A673 (cell line): ENCODE results near the gene CLEC16A. TPM values are rescaled to one million over a fixed set of nuclear protein-coding genes. Genes with fewer than 3 reads are reported as not detected.

Experiments
- BruUV-seq: library from RNA; stranded (reverse); fragments of 400-500 nt; replicated peaks from 2 replicates; lab custom pipeline; 2021; lab: Mats Ljungman, UMichigan
- CTCF ChIA-PET: fragments of 300-600 bp; sonication (Branson Sonifier 250); formaldehyde crosslinking; loops from one replicate; lab custom pipeline; 2022; ENCODE audit warnings: antibody characterized with exemption; lab: Charles Lee
- POLR2A ChIA-PET: fragments of 300-600 bp; sonication (Branson Sonifier 250); formaldehyde crosslinking; loops from one replicate; lab custom pipeline; 2022; ENCODE audit warnings: antibody characterized with exemption; ENCODE audit not compliant: low non-redundant PET; lab: Charles Lee
- DNase-seq: peaks from one replicate; pipeline ENCODE4 v3.0.0-alpha.2; 2015; ENCODE audit warnings: low spot score
- H3K27ac ChIP-seq: fragments of 200-600 bp; sonication (generic); 2 replicates; pipeline ENCODE4 v1.5.1; 2016; ENCODE audit warnings: mixed run types, low read depth, mild to moderate bottlenecking, mixed read lengths, antibody characterized with exemption, low read length; ENCODE audit not compliant: poor library complexity, severe bottlenecking
- H3K27me3 ChIP-seq: fragments of 200-600 bp; sonication (generic); replicated peaks from 2 replicates; pipeline ENCODE4 v1.6.1; 2017; ENCODE audit warnings: mixed run types, low read depth, mild to moderate bottlenecking, mixed read lengths, antibody characterized with exemption, low read length; ENCODE audit not compliant: insufficient read depth, poor library complexity
- H3K36me3 ChIP-seq: fragments of 200-600 bp; sonication (generic); 2 replicates; pipeline ENCODE4 v1.6.1; 2016; ENCODE audit warnings: mixed run types, mild to moderate bottlenecking, mixed read lengths, antibody characterized with exemption, low read length; ENCODE audit not compliant: insufficient read depth, poor library complexity, severe bottlenecking
- H3K4me1 ChIP-seq: fragments of 200-600 bp; sonication (generic); 2 replicates; pipeline ENCODE4 v1.6.1; 2017; ENCODE audit warnings: mixed run types, mild to moderate bottlenecking, mixed read lengths, antibody characterized with exemption, low read length; ENCODE audit not compliant: insufficient read depth, poor library complexity, severe bottlenecking
- H3K4me3 ChIP-seq: fragments of 200-600 bp; sonication (generic); 2 replicates; pipeline ENCODE4 v1.5.1; 2016; ENCODE audit warnings: low read depth, mixed run types, mild to moderate bottlenecking, mixed read lengths, low read length; ENCODE audit not compliant: poor library complexity, severe bottlenecking
- H3K9me3 ChIP-seq: fragments of 200-600 bp; sonication (generic); 2 replicates; pipeline ENCODE4 v1.6.1; 2016; ENCODE audit warnings: mixed run types, low read depth, mild to moderate bottlenecking, mixed read lengths, antibody characterized with exemption, low read length; ENCODE audit not compliant: poor library complexity, severe bottlenecking
- CTCF ChIP-seq: fragments of 300-800, 200-600 bp; sonication (generic); conservative IDR thresholded peaks from 2 replicates; pipeline ENCODE4 v1.5.1; 2017; ENCODE audit warnings: low read depth, mild to moderate bottlenecking, antibody characterized with exemption, low read length, moderate library complexity, mixed read lengths
- EZH2 ChIP-seq: fragments of 200-600 bp; sonication (generic); IDR thresholded peaks from 2 replicates; pipeline ENCODE4 v1.6.1; 2017; ENCODE audit warnings: borderline replicate concordance, low read depth, mild to moderate bottlenecking, mixed read lengths, antibody characterized with exemption, low read length; ENCODE audit not compliant: poor library complexity, severe bottlenecking
- intact Hi-C: fragments of 100-400 bp; cut with micrococcal nuclease; formaldehyde crosslinking; loops from one replicate; pipeline ENCODE4 v1.10.0; 2022; ENCODE audit not compliant: unreplicated experiment
- total RNA-seq: library from RNA; stranded (reverse); gene quantifications from 2 replicates; pipeline ENCODE4 v1.2.3, GENCODE V29; 2021

CLEC16A gene
- total RNA-seq, 1 experiment from 2014 or later: 23.4 TPM

DNA sequence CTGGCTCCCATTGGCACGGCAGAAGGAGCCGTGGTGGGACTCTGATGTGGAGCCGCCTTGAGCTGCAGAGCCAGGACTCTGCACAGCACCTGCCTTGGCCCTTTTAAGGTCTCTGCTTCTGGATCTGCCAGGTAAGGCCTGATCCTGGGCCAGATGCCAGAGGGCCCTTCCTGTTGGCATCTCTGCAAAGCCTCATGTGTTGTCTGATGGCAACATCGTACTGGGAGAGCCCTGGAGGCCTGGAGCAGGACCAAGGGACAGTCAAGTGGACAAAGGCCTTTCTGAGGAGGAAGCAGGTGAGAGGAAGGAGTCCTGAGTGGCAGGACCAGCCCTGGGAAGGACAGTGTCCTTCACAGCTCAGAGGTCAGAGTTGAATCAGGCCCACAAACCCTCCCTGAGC, 285.5 kb downstream of the CLEC16A start:
- CTCF ChIA-PET: no interaction called here
- intact Hi-C loops: no loop called here
- POLR2A ChIA-PET: no interaction called here

GRCh38 chr16:11231367-11231970, 287.1 kb downstream of the CLEC16A start:
- POLR2A ChIA-PET: no interaction called here
- DNase-seq: no peak
- no peaks in the 10 kb centered on the region for H3K27me3 ChIP-seq
- no peaks in the 10 kb centered on the region for H3K4me1 ChIP-seq
- intact Hi-C loops: no loop called here
- H3K36me3 ChIP-seq: no peaks in the 10 kb centered on the region
- BruUV-seq: no TSS peak
- CTCF ChIA-PET: no interaction called here
- H3K9me3 ChIP-seq: no peaks in the 10 kb centered on the region
- H3K4me3 ChIP-seq: no peak overlapping the region
- no peak overlapping the region for H3K27ac ChIP-seq
- TF ChIP-seq CTCF: no peak
- no peak for TF ChIP-seq EZH2

More for the DNA sequence above, 285.5 kb downstream of the CLEC16A start:
- Histone ChIP-seq H3K27ac (no peak overlapping the region), H3K27me3 (no peaks in the 10 kb centered on the region), H3K4me3 (no peak overlapping the region), H3K4me1 (no peaks in the 10 kb centered on the region), H3K9me3 (no peaks in the 10 kb centered on the region), H3K36me3 (no peaks in the 10 kb centered on the region)
- no TSS peak for BruUV-seq
- TF ChIP-seq CTCF (no peak), EZH2 (no peak)
- no peak for DNase-seq

Other genes with a start within 250 kb of the CLEC16A start
- gene TEKT5, start 249.6 kb upstream of the CLEC16A start, total RNA-seq: not detected in 2 replicates
- 22.9 and 25.2 TPM in 2 replicates for gene NUBP1, start 200.7 kb upstream of the CLEC16A start, total RNA-seq
- gene TVP23A, start 125.8 kb upstream of the CLEC16A start, total RNA-seq: not detected in 2 replicates
- gene CIITA, start 67.4 kb upstream of the CLEC16A start, total RNA-seq: not detected in 2 replicates
- gene DEXI, start 2.1 kb upstream of the CLEC16A start, total RNA-seq: 30.7 and 31.6 TPM in 2 replicates